Hepatocyte (in vitro differentiated cells): Measurements from ENCODE around the gene PLEKHF1.

ENCODE experiments used
- CTCF ChIP-seq: fragments of 200-600 bp; sonication (generic); IDR thresholded peaks from 2 replicates; pipeline ENCODE4 v1.5.1; 2016; ENCODE audit warnings: antibody characterized with exemption, mild to moderate bottlenecking; ENCODE audit not compliant: poor library complexity
- EZH2 ChIP-seq: fragments of 200-600 bp; sonication (generic); IDR thresholded peaks from 2 replicates; pipeline ENCODE4 v1.6.1; 2016; ENCODE audit warnings: antibody characterized with exemption, mild to moderate bottlenecking, borderline replicate concordance

- TF ChIP-seq CTCF (no peak), EZH2 (no peak)
Measured at GRCh38 chr19:29678484-29679106, 13.3 kb downstream of the PLEKHF1 start.
